K562 (cell line): ENCODE data around the gene SEC61G. TPM values are rescaled to one million over a fixed set of nuclear protein-coding genes. Genes with fewer than 3 reads are reported as not detected.

ENCODE experiments used
- ATAC-seq: fragments of 200-7000 bp; cut with Tn5 transposase; 3 replicates; pipeline ENCODE4 v1.9.1; 2020; ENCODE audit warnings: moderate library complexity
- BruUV-seq: library from RNA; stranded (reverse); fragments of 400-500 nt; replicated peaks from 2 replicates; lab custom pipeline; 2021; lab: Mats Ljungman, UMichigan
- CTCF ChIA-PET: fragments of 300-600 bp; formaldehyde crosslinking; extraction: SDS; loops from one replicate; lab custom pipeline; 2021; ENCODE audit warnings: low intra/inter-chr PET ratio; lab: Yijun Ruan, JAX
- POLR2A ChIA-PET: fragments of 300-600, 350-650 bp; sonication (Branson Sonifier 250); formaldehyde crosslinking; extraction: SDS; loops from one replicate; lab custom pipeline; 2021; ENCODE audit warnings: antibody characterized with exemption, inconsistent platforms; lab: Yijun Ruan, JAX
- DNase-seq, 4 experiments: peaks; one replicate each; pipeline versions ENCODE4 v3.0.0 to v3.0.0-alpha.2; 2011 to 2018; ENCODE audit warnings: low spot score in 3 of 4, mixed read lengths in 3 of 4; ENCODE audit errors: extremely low read depth in 1 of 4
- FAIRE-seq: peaks from 2 replicates; lab custom pipeline; 2011; peaks lifted over from hg19 to GRCh38; lab: Jason Lieb, UNC
- H2AFZ ChIP-seq: 2 replicates; pipeline ENCODE4 v1.6.0; 2011; ENCODE audit warnings: low read depth, low read length, control low read depth, inconsistent platforms
- H3K27ac ChIP-seq: fragments of 200-600 bp; 3 replicates; pipeline ENCODE4 v1.8.0; 2011; ENCODE audit warnings: low read depth, mild to moderate bottlenecking, control low read depth, inconsistent platforms, low read length, moderate library complexity, mixed read lengths; ENCODE audit errors: extremely low read depth
- H3K27me3 ChIP-seq, 2 experiments: fragments of 300-600 bp in 1 of 2; 2 replicates in 1 of 2; 3 replicates in 1 of 2; pipeline versions ENCODE4 v1.6.0 to v1.8.0; 2011; ENCODE audit warnings: inconsistent platforms in 2 of 2, low read length in 2 of 2, mild to moderate bottlenecking in 1 of 2, mixed read lengths in 1 of 2, moderate library complexity in 1 of 2; ENCODE audit not compliant: control insufficient read depth in 2 of 2, insufficient read depth in 2 of 2
- H3K36me3 ChIP-seq: fragments of 300-600 bp; 3 replicates; pipeline ENCODE4 v1.8.0; 2011; ENCODE audit warnings: mild to moderate bottlenecking, low read length, inconsistent platforms; ENCODE audit not compliant: control insufficient read depth, insufficient read depth
- H3K4me1 ChIP-seq, 2 experiments: fragments of 200-600 bp in 1 of 2; replicated peaks in 1 of 2; 2 replicates in 1 of 2; 3 replicates in 1 of 2; pipeline versions ENCODE4 v1.5.1 to v1.8.0; 2011; ENCODE audit warnings: inconsistent platforms in 2 of 2, low read length in 2 of 2, mild to moderate bottlenecking in 1 of 2, mixed read lengths in 1 of 2, moderate library complexity in 1 of 2; ENCODE audit not compliant: control insufficient read depth in 2 of 2, insufficient read depth in 2 of 2
- H3K4me2 ChIP-seq: 2 replicates; pipeline ENCODE4 v1.6.1; 2011; ENCODE audit warnings: low read length, control low read depth, inconsistent platforms, mixed read lengths; ENCODE audit not compliant: insufficient read depth
- H3K4me3 ChIP-seq: fragments of 200-600 bp; sonication (generic), shearing (Covaris generic); 2 replicates; pipeline ENCODE4 v1.5.1; 2016; ENCODE audit warnings: control low read depth, inconsistent platforms
- H3K79me2 ChIP-seq: fragments of 200-600 bp; 3 replicates; pipeline ENCODE4 v1.8.0; 2011; ENCODE audit warnings: low read length, inconsistent platforms; ENCODE audit not compliant: control insufficient read depth, insufficient read depth
- H3K9ac ChIP-seq, 2 experiments: 2 replicates each; pipeline versions ENCODE4 v1.6.0 to v1.6.1; 2011; ENCODE audit warnings: low read depth in 2 of 2, low read length in 2 of 2, control low read depth in 1 of 2, inconsistent platforms in 1 of 2, mild to moderate bottlenecking in 1 of 2, mixed read lengths in 1 of 2; ENCODE audit not compliant: insufficient read depth in 1 of 2
- H3K9me1 ChIP-seq: one replicate; pipeline ENCODE4 v1.6.0; 2011; ENCODE audit warnings: inconsistent platforms, mild to moderate bottlenecking, low read length, moderate library complexity; ENCODE audit not compliant: control insufficient read depth, insufficient read depth
- H3K9me3 ChIP-seq: replicated peaks from 2 replicates; pipeline ENCODE4 v1.5.1; 2011; ENCODE audit warnings: low read depth, low read length, inconsistent platforms; ENCODE audit not compliant: control insufficient read depth, insufficient read depth
- H4K20me1 ChIP-seq: replicated peaks from 2 replicates; pipeline ENCODE4 v1.6.1; 2011; ENCODE audit warnings: low read length, inconsistent platforms, mixed read lengths; ENCODE audit not compliant: control insufficient read depth, insufficient read depth
- LARP7 ChIP-seq: fragments of 450-650 bp; IDR thresholded peaks from 2 replicates; pipeline ENCODE4 v1.6.1; 2016
- SMAD4 ChIP-seq: fragments of 250-450 bp; sonication (Bioruptor Pico); conservative IDR thresholded peaks from 2 replicates; pipeline ENCODE4 v1.8.0; 2021; ENCODE audit warnings: inconsistent platforms, mild to moderate bottlenecking, moderate library complexity
- TFE3 ChIP-seq: fragments of 450-650 bp; formaldehyde crosslinking; IDR thresholded peaks from 2 replicates; pipeline ENCODE4 v1.4.0; 2020; ENCODE audit warnings: mild to moderate bottlenecking, mixed read lengths
- ZNF512 ChIP-seq: IDR thresholded peaks from 2 replicates; pipeline ENCODE4 v1.6.1; 2016; ENCODE audit warnings: missing genetic modification characterization, missing compliant biosample characterization
- ZNF586 ChIP-seq: fragments of 450-650 bp; formaldehyde crosslinking; conservative IDR thresholded peaks from 2 replicates; pipeline ENCODE4 v1.4.0; 2020; ENCODE audit warnings: mild to moderate bottlenecking, moderate library complexity
- ZNF778 ChIP-seq: fragments of 450-650 bp; formaldehyde crosslinking; IDR thresholded peaks from 2 replicates; pipeline ENCODE4 v1.4.0; 2020; ENCODE audit warnings: mild to moderate bottlenecking, moderate library complexity
- WGBS: fragments of 100-300 bp; shearing (Covaris generic); methylation state at CpG from one replicate; pipeline ENCODE4 v1.1.6; 2016; ENCODE audit warnings: low coverage, mixed read lengths; ENCODE audit not compliant: insufficient coverage; ENCODE audit errors: missing lambda C conversion rate; 5-methylcytosine and 5-hydroxymethylcytosine counted together
- in situ Hi-C: fragments of 300-500 bp; cut with MboI; formaldehyde crosslinking; loops from 4 replicates; pipeline ENCODE4 v1.15.0; 2018; ENCODE audit warnings: inconsistent platforms, mixed read lengths
- intact Hi-C: fragments of 100-400 bp; cut with micrococcal nuclease; formaldehyde crosslinking; loops from 2 replicates; pipeline ENCODE4 v1.14.2; 2022
- polyA plus RNA-seq, 8 experiments: library from polyadenylated mRNA; depleted of rRNA in 4 of 8; stranded (reverse) in 5 of 8; unstranded in 3 of 8; fragments of >200 nt; fragmentation: Nextera tagmentation in 2 of 8; fragmentation: Illumina TruSeq in 1 of 8; extraction: Ambion mirVana in 2 of 8; extraction: Trizol in 1 of 8; gene quantifications; 2 replicates each; pipeline versions ENCODE4 v1.2.1 to v1.2.3, GENCODE V29; 2011 to 2014; ENCODE audit warnings: inconsistent platforms in 1 of 8, missing spikeins in 1 of 8
- total RNA-seq, 7 experiments: library from RNA; depleted of rRNA in 6 of 7; stranded (reverse); fragments of >200 nt in 6 of 7; fragmentation: Illumina TruSeq in 2 of 7; extraction: Trizol in 2 of 7; gene quantifications; 2 replicates each; pipeline versions ENCODE4 v1.2.1 to v1.2.3, GENCODE V29; 2011 to 2021; ENCODE audit warnings: low replicate concordance in 1 of 7

SEC61G gene
- total and polyA plus RNA-seq, 9 of the 15 experiments (the other 6 are each of a cell fraction or from before 2014, with no cell fraction given): 138 to 565 (median 223) TPM

- H2AFZ ChIP-seq: no peak overlapping the region
- H3K4me3 ChIP-seq: no peak overlapping the region
- no peaks in the 10 kb centered on the region for H3K9me3 ChIP-seq
- FAIRE-seq: no peak
- no peak overlapping the region for H3K9ac ChIP-seq
- in situ Hi-C loops: no loop called here
- BruUV-seq: no TSS peak
- TF ChIP-seq ZNF512 (tag): no peak
- no peak overlapping the region for H3K4me2 ChIP-seq
- ChIA-PET CTCF (no interaction called here), POLR2A (no interaction called here)
- no peaks in the 10 kb centered on the region for H3K4me1 ChIP-seq
- WGBS: 0% methylated on average over 10 of the region's 11 CpGs
- H3K27me3 ChIP-seq: peaks cover 0 to 18% of the 10 kb centered on the region in 2 experiments; a peak in 2 of 5 replicates
- H3K9me1 ChIP-seq: no peaks in the 10 kb centered on the region
- ATAC-seq: no peak
- no peaks in the 10 kb centered on the region for H3K79me2 ChIP-seq
- H3K36me3 ChIP-seq: no peaks in the 10 kb centered on the region
- intact Hi-C loops: no loop called here
- no peaks in the 10 kb centered on the region for H4K20me1 ChIP-seq
- no peak for DNase-seq
- H3K27ac ChIP-seq: no peak overlapping the region
These were observed 33.4 kb upstream of the SEC61G start for GRCh38 chr7:54792383-54792782.

- Histone ChIP-seq H3K27ac (no peak overlapping the region), H2AFZ (no peak overlapping the region), H3K27me3 (peaks cover 0 to 26% of the 10 kb centered on the region in 2 experiments; a peak in 2 of 5 replicates), H3K9ac (no peak overlapping the region), H3K4me3 (no peak overlapping the region), H3K4me2 (no peak overlapping the region), H3K9me3 (no peaks in the 10 kb centered on the region), H3K4me1 (no peaks in the 10 kb centered on the region), H3K9me1 (no peaks in the 10 kb centered on the region), H4K20me1 (no peaks in the 10 kb centered on the region), H3K79me2 (no peaks in the 10 kb centered on the region), H3K36me3 (no peaks in the 10 kb centered on the region)
- DNase-seq (peak in 3 of 4 experiments; percentile 14 to 60 (median 40)), ATAC-seq (peak; percentile 86), FAIRE-seq (peak; percentile 91)
- ChIA-PET CTCF (interaction anchor here (1.3 to 1.6 kb wide), 2 partner anchors 466 to 467 kb away, joined by 3 to 7 read pairs; no protein-coding TSS in a partner anchor), POLR2A (no interaction called here)
- 6% methylated on average over 9 of the region's 9 CpGs for WGBS
- in situ Hi-C loops (loop anchor here (5.0 kb wide), 1 partner anchor 464 kb away; no protein-coding TSS in a partner anchor), intact Hi-C loops (loop anchor here (1.0 to 5.0 kb wide), 2 partner anchors 54 to 467 kb away; no protein-coding TSS in a partner anchor)
- no TSS peak for BruUV-seq
- TF ChIP-seq ZNF778 (CRISPR knock-in tag) (no peak), TFE3 (CRISPR knock-in tag) (peak; percentile 64), SMAD4 (no peak), ZNF586 (CRISPR knock-in tag) (no peak), LARP7 (no peak)
These were observed 29.7 kb upstream of the SEC61G start for GRCh38 chr7:54788664-54789063.
